ENCODE results near the gene PPM1B.
"Not testable (repeated sequence)": the region's sequence is repeated elsewhere in the genome, so short reads cannot be mapped to it uniquely, and the experiment has no call there.

Gene PPM1B

GRCh38 chr2:44233450-44234128, 64.9 kb downstream of the PPM1B start:
- Histone ChIP-seq H3K4me3 (ENCODE audit: low read depth in 1 of 2, low read length in 2 of 2) (no peak overlapping the region), H3K4me1 (ENCODE audit: control insufficient read depth in 1 of 2, insufficient read depth in 2 of 2, low read length in 2 of 2) (no peaks in the 10 kb centered on the region), H3K27ac (ENCODE audit: low read length) (no peak overlapping the region), H3K36me3 (ENCODE audit: control insufficient read depth in 1 of 2, insufficient read depth in 2 of 2, low read length in 2 of 2) (no peaks in the 10 kb centered on the region), H3K9me3 (ENCODE audit: control insufficient read depth in 1 of 2, low read length in 2 of 2) (no peaks in the 10 kb centered on the region), H3K27me3 (ENCODE audit: low read depth, low read length) (no peaks in the 10 kb centered on the region)

GRCh38 chr2:44237221-44237620, 68.5 kb downstream of the PPM1B start:
- no peaks in the 10 kb centered on the region for H3K4me1 ChIP-seq (ENCODE audit: control insufficient read depth in 1 of 2, insufficient read depth in 2 of 2, low read length in 2 of 2)
- no peak overlapping the region for H3K27ac ChIP-seq (ENCODE audit: low read length)
- no peak overlapping the region for H3K4me3 ChIP-seq (ENCODE audit: low read depth in 1 of 2, low read length in 2 of 2)
- H3K27me3 ChIP-seq (ENCODE audit: low read depth, low read length) = no peaks in the 10 kb centered on the region
- no peaks in the 10 kb centered on the region for H3K9me3 ChIP-seq (ENCODE audit: control insufficient read depth in 1 of 2, low read length in 2 of 2)
- H3K36me3 ChIP-seq (ENCODE audit: control insufficient read depth in 1 of 2, insufficient read depth in 2 of 2, low read length in 2 of 2) = no peaks in the 10 kb centered on the region

DNA sequence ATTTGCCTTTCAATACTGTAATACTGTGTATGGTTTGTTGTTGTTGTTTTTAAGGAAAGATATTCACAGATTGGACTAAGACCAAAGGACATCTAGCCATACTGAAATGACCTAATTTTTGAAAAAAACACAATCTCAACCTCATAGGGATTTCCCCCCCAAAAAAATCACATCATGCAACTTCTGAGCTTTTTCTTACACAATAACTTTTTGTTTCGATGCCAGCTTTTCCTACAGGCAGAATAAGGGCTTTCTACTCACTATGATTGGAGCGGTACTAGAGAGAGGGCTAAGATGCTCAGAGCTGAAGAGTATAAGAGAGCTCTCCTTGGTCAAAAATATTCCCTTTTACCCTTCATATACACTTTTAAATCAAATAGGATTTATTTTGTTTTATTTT, 74.2 kb downstream of the PPM1B start:
- no peak overlapping the region for H3K27ac ChIP-seq (ENCODE audit: low read length)
- H3K36me3 ChIP-seq (ENCODE audit: control insufficient read depth in 1 of 2, insufficient read depth in 2 of 2, low read length in 2 of 2) = no peaks in the 10 kb centered on the region
- no peaks in the 10 kb centered on the region for H3K9me3 ChIP-seq (ENCODE audit: control insufficient read depth in 1 of 2, low read length in 2 of 2)
- no peak overlapping the region for H3K4me3 ChIP-seq (ENCODE audit: low read depth in 1 of 2, low read length in 2 of 2)
- no peaks in the 10 kb centered on the region for H3K4me1 ChIP-seq (ENCODE audit: control insufficient read depth in 1 of 2, insufficient read depth in 2 of 2, low read length in 2 of 2)
- H3K27me3 ChIP-seq (ENCODE audit: low read depth, low read length) = no peaks in the 10 kb centered on the region

- H3K27ac ChIP-seq (ENCODE audit: low read length) = peak overlapping the region; percentile 45
Observed at GRCh38 chr2:44244135-44244871, 75.6 kb downstream of the PPM1B start.

GRCh38 chr2:44245083-44245861, 76.6 kb downstream of the PPM1B start:
- Histone ChIP-seq H3K4me3 (ENCODE audit: low read depth in 1 of 2, low read length in 2 of 2) (no peak overlapping the region), H3K36me3 (ENCODE audit: control insufficient read depth in 1 of 2, insufficient read depth in 2 of 2, low read length in 2 of 2) (no peaks in the 10 kb centered on the region), H3K27me3 (ENCODE audit: low read depth, low read length) (no peaks in the 10 kb centered on the region), H3K9me3 (ENCODE audit: control insufficient read depth in 1 of 2, low read length in 2 of 2) (no peaks in the 10 kb centered on the region), H3K4me1 (ENCODE audit: control insufficient read depth in 1 of 2, insufficient read depth in 2 of 2, low read length in 2 of 2) (no peaks in the 10 kb centered on the region), H3K27ac (ENCODE audit: low read length) (peak overlapping the region; percentile 17)

More at GRCh38 chr2:44244135-44244871, 75.6 kb downstream of the PPM1B start:
- peak overlapping the region; percentile 45 to 83 for H3K4me3 ChIP-seq (ENCODE audit: low read depth in 1 of 2, low read length in 2 of 2)
- H3K4me1 ChIP-seq (ENCODE audit: control insufficient read depth in 1 of 2, insufficient read depth in 2 of 2, low read length in 2 of 2) = no peaks in the 10 kb centered on the region
- H3K27me3 ChIP-seq (ENCODE audit: low read depth, low read length) = no peaks in the 10 kb centered on the region
- H3K9me3 ChIP-seq (ENCODE audit: control insufficient read depth in 1 of 2, low read length in 2 of 2) = no peaks in the 10 kb centered on the region
- no peaks in the 10 kb centered on the region for H3K36me3 ChIP-seq (ENCODE audit: control insufficient read depth in 1 of 2, insufficient read depth in 2 of 2, low read length in 2 of 2)

DNA sequence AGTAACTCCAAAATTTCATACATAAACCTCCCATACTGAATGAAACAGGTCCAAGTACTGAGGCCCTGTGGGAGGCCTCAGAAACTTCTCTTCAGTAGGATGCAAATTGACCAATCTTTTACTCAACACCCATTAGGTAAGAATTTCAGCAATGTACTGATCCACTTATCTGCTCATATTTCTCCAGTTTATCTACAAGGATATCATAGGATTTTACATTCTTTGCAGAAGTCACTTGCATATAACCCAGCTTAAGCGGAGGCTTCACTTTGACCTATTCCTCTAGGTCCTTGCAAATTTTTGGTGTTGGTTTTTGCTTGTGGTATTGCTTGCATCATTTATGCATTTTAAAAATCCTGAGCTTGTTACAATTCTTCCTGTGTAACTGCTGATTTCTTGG, 77.8 kb downstream of the PPM1B start:
- peak overlapping the region; percentile 16 for H3K27ac ChIP-seq (ENCODE audit: low read length)
- no peaks in the 10 kb centered on the region for H3K36me3 ChIP-seq (ENCODE audit: control insufficient read depth in 1 of 2, insufficient read depth in 2 of 2, low read length in 2 of 2)
- no peaks in the 10 kb centered on the region for H3K9me3 ChIP-seq (ENCODE audit: control insufficient read depth in 1 of 2, low read length in 2 of 2)
- no peaks in the 10 kb centered on the region for H3K4me1 ChIP-seq (ENCODE audit: control insufficient read depth in 1 of 2, insufficient read depth in 2 of 2, low read length in 2 of 2)
- H3K4me3 ChIP-seq (ENCODE audit: low read depth in 1 of 2, low read length in 2 of 2) = no peak overlapping the region
- no peaks in the 10 kb centered on the region for H3K27me3 ChIP-seq (ENCODE audit: low read depth, low read length)

- H3K4me3 ChIP-seq (ENCODE audit: low read depth in 1 of 2, low read length in 2 of 2) = no peak overlapping the region
- H3K9me3 ChIP-seq (ENCODE audit: control insufficient read depth in 1 of 2, low read length in 2 of 2) = no peaks in the 10 kb centered on the region
Observed at GRCh38 chr2:44246840-44247369, 78.2 kb downstream of the PPM1B start.

GRCh38 chr2:44247924-44248323, 79.2 kb downstream of the PPM1B start:
- no peaks in the 10 kb centered on the region for H3K9me3 ChIP-seq (ENCODE audit: control insufficient read depth in 1 of 2, low read length in 2 of 2)
- H3K27me3 ChIP-seq (ENCODE audit: low read depth, low read length) = no peaks in the 10 kb centered on the region
- no peaks in the 10 kb centered on the region for H3K36me3 ChIP-seq (ENCODE audit: control insufficient read depth in 1 of 2, insufficient read depth in 2 of 2, low read length in 2 of 2)
- no peak overlapping the region for H3K4me3 ChIP-seq (ENCODE audit: low read depth in 1 of 2, low read length in 2 of 2)
- no peak overlapping the region for H3K27ac ChIP-seq (ENCODE audit: low read length)
- H3K4me1 ChIP-seq (ENCODE audit: control insufficient read depth in 1 of 2, insufficient read depth in 2 of 2, low read length in 2 of 2) = no peaks in the 10 kb centered on the region

More at GRCh38 chr2:44246840-44247369, 78.2 kb downstream of the PPM1B start:
- Histone ChIP-seq H3K4me1 (ENCODE audit: control insufficient read depth in 1 of 2, insufficient read depth in 2 of 2, low read length in 2 of 2) (no peaks in the 10 kb centered on the region), H3K27me3 (ENCODE audit: low read depth, low read length) (no peaks in the 10 kb centered on the region), H3K27ac (ENCODE audit: low read length) (no peak overlapping the region), H3K36me3 (ENCODE audit: control insufficient read depth in 1 of 2, insufficient read depth in 2 of 2, low read length in 2 of 2) (no peaks in the 10 kb centered on the region)

DNA sequence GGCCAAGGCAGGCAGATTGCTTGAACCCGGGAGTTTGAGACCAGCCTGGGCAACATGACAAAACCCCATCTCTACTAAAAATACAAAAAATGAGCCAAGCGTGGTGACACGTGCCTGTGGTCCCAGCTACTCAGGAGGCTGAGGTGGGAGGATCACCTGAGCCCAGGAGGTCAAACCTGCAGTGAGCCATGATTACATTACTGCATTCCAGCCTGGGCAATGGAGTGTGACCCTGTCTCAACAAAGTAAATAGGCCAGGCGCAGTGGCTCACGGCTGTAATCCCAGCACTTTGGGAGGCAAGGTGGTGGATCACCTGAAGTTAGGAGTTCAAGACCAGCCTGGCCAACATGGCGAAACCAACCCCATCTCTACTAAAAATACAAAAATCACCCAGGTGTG, 80.6 kb downstream of the PPM1B start:
- H3K36me3 ChIP-seq (ENCODE audit: control insufficient read depth in 1 of 2, insufficient read depth in 2 of 2, low read length in 2 of 2); H3K9me3 ChIP-seq (ENCODE audit: control insufficient read depth in 1 of 2, low read length in 2 of 2); H3K4me1 ChIP-seq (ENCODE audit: control insufficient read depth in 1 of 2, insufficient read depth in 2 of 2, low read length in 2 of 2); H3K4me3 ChIP-seq (ENCODE audit: low read depth in 1 of 2, low read length in 2 of 2); H3K27me3 ChIP-seq (ENCODE audit: low read depth, low read length); H3K27ac ChIP-seq (ENCODE audit: low read length): not testable (repeated sequence)

GRCh38 chr2:44250376-44250775, 81.7 kb downstream of the PPM1B start:
- no peak overlapping the region for H3K4me3 ChIP-seq (ENCODE audit: low read depth in 1 of 2, low read length in 2 of 2)
- no peak overlapping the region for H3K27ac ChIP-seq (ENCODE audit: low read length)
- no peaks in the 10 kb centered on the region for H3K27me3 ChIP-seq (ENCODE audit: low read depth, low read length)
- H3K36me3 ChIP-seq (ENCODE audit: control insufficient read depth in 1 of 2, insufficient read depth in 2 of 2, low read length in 2 of 2) = no peaks in the 10 kb centered on the region
- no peaks in the 10 kb centered on the region for H3K4me1 ChIP-seq (ENCODE audit: control insufficient read depth in 1 of 2, insufficient read depth in 2 of 2, low read length in 2 of 2)
- no peaks in the 10 kb centered on the region for H3K9me3 ChIP-seq (ENCODE audit: control insufficient read depth in 1 of 2, low read length in 2 of 2)

DNA sequence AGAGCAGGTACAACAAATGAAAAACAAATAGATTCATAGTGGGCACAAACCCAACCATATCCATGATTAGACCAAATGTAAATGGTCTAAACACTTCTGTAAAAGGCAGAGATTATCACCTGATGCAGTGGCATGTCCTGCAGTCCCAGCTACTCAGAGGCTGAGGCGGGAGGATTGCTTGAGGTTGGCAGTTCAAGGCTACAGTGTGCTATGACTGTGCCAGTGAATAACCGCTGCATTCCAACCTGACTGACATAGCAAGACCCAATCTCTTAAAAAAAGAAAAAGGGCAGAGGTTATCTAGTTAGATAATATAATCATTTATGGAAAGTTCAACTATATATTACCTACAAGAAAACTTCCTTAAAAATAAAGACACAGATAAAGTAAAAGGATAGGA, 85.3 kb downstream of the PPM1B start:
- Histone ChIP-seq H3K4me1 (ENCODE audit: control insufficient read depth in 1 of 2, insufficient read depth in 2 of 2, low read length in 2 of 2) (no peaks in the 10 kb centered on the region), H3K27ac (ENCODE audit: low read length) (no peak overlapping the region), H3K27me3 (ENCODE audit: low read depth, low read length) (no peaks in the 10 kb centered on the region), H3K36me3 (ENCODE audit: control insufficient read depth in 1 of 2, insufficient read depth in 2 of 2, low read length in 2 of 2) (no peaks in the 10 kb centered on the region), H3K9me3 (ENCODE audit: control insufficient read depth in 1 of 2, low read length in 2 of 2) (no peaks in the 10 kb centered on the region), H3K4me3 (ENCODE audit: low read depth in 1 of 2, low read length in 2 of 2) (no peak overlapping the region)
